ENCODE results near the gene STK32B.

DNA sequence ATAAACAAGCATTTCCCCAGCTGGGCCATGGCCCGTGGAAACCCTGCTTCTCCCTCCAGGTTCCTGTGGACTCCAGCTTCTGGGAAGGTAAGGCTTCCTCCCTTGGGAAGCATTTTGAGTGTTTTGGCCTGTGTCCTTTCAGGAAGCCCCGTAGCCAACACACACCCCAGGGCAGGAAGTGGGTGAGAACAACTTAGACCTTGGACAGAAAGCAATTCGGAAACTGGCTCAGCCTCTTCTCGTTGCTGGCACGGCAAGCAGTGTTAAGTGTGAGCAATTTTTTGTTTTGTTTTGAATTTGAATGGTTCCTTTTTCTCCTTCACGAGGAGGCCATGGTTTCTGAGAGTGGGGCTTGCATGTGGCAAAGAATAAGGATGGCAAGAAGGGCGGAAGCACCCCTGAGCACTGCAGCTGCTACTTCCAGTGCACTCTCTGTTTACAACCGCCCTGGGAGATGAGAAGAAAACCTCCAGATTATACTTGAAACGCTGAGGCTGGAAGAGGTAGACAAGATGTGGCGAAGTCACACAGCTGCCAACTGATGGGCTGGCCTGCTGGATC, 17.9 kb upstream of the STK32B start:
- TF ChIP-seq TCF12 (IDR thresholded peaks at IDR 0.05; ENCODE audit: low read depth) (no peak), RAD21 (IDR thresholded peaks at IDR 0.05; ENCODE audit: low read depth) (no peak), CEBPB (IDR thresholded peaks at IDR 0.05) (no peak), CREB1 (IDR thresholded peaks at IDR 0.05; ENCODE audit: low read depth) (no peak), YY1 (IDR thresholded peaks at IDR 0.05; ENCODE audit: low read depth) (no peak), TEAD4 (IDR thresholded peaks at IDR 0.05) (no peak), ZBTB7A (IDR thresholded peaks at IDR 0.05; ENCODE audit: low read depth) (no peak), EP300 (IDR thresholded peaks at IDR 0.05; ENCODE audit: borderline replicate concordance) (no peak), EGR1 (IDR thresholded peaks at IDR 0.05) (no peak)
- TF ChIP-seq, protein P1, sequence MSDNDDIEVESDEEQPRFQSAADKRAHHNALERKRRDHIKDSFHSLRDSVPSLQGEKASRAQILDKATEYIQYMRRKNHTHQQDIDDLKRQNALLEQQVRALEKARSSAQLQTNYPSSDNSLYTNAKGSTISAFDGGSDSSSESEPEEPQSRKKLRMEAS (IDR thresholded peaks at IDR 0.05): no peak
- TF ChIP-seq, protein P2, sequence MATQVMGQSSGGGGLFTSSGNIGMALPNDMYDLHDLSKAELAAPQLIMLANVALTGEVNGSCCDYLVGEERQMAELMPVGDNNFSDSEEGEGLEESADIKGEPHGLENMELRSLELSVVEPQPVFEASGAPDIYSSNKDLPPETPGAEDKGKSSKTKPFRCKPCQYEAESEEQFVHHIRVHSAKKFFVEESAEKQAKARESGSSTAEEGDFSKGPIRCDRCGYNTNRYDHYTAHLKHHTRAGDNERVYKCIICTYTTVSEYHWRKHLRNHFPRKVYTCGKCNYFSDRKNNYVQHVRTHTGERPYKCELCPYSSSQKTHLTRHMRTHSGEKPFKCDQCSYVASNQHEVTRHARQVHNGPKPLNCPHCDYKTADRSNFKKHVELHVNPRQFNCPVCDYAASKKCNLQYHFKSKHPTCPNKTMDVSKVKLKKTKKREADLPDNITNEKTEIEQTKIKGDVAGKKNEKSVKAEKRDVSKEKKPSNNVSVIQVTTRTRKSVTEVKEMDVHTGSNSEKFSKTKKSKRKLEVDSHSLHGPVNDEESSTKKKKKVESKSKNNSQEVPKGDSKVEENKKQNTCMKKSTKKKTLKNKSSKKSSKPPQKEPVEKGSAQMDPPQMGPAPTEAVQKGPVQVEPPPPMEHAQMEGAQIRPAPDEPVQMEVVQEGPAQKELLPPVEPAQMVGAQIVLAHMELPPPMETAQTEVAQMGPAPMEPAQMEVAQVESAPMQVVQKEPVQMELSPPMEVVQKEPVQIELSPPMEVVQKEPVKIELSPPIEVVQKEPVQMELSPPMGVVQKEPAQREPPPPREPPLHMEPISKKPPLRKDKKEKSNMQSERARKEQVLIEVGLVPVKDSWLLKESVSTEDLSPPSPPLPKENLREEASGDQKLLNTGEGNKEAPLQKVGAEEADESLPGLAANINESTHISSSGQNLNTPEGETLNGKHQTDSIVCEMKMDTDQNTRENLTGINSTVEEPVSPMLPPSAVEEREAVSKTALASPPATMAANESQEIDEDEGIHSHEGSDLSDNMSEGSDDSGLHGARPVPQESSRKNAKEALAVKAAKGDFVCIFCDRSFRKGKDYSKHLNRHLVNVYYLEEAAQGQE (IDR thresholded peaks at IDR 0.05; ENCODE audit: low read depth): no peak

Data from Ishikawa (cell line).